ENCODE data around the gene KRT39. TPM values are rescaled to one million over a fixed set of nuclear protein-coding genes. Genes with fewer than 3 reads are reported as not detected.

Gene KRT39
- total and polyA plus RNA-seq, 2 donors (not counting 3 experiments of a cell fraction or from before 2014, with no cell fraction given) = not detected

- H3K27me3 ChIP-seq (ENCODE audit: control insufficient read depth in 2 of 2, insufficient read depth in 2 of 2, low read length in 2 of 2) = peaks cover 2 to 3% of the 10 kb centered on the region in 2 experiments
- ChIA-PET POLR2A (no interaction called here), CTCF (no interaction called here)
- H4K20me1 ChIP-seq (replicated peaks; ENCODE audit: control insufficient read depth, extremely low read depth, insufficient read depth, low read length) = no peaks in the 10 kb centered on the region
- intact Hi-C loops (cut with micrococcal nuclease) (no loop called here), dilution Hi-C loops (cut with MboI; ENCODE audit: extremely low pct_ligation_motif_present, low sequenced_read_pairs) (no loop called here)
- H3K27ac ChIP-seq (ENCODE audit: insufficient read depth, low read depth, low read length) = no peak overlapping the region
- H3K9me1 ChIP-seq (replicated peaks; ENCODE audit: control insufficient read depth, extremely low read depth, insufficient read depth, low read length) = no peaks in the 10 kb centered on the region
- no peak overlapping the region for H3K4me2 ChIP-seq (ENCODE audit: insufficient read depth, low read length)
- no peak overlapping the region for H3K9ac ChIP-seq (replicated peaks; ENCODE audit: extremely low read depth, insufficient read depth, low read length)
- TF ChIP-seq MYC (IDR thresholded peaks at IDR 0.05; ENCODE audit: low read depth, low read length) (no peak), GATA2 (IDR thresholded peaks at IDR 0.05; ENCODE audit: insufficient read depth, insufficient read length, low read depth, low read length) (no peak), JUN (IDR thresholded peaks at IDR 0.05; ENCODE audit: borderline replicate concordance, insufficient read depth, insufficient read length, low read depth) (no peak), EZH2 (IDR thresholded peaks at IDR 0.05; ENCODE audit: borderline replicate concordance, low read depth, low read length, severe bottlenecking) (no peak), POLR2A (IDR thresholded peaks at IDR 0.05; ENCODE audit: low read depth, low read length) (no peak), MAX (IDR thresholded peaks at IDR 0.05; ENCODE audit: insufficient read depth, insufficient read length) (no peak), FOS (IDR thresholded peaks at IDR 0.05; ENCODE audit: borderline replicate concordance, insufficient read depth, low read length) (no peak), POLR2AphosphoS5 (IDR thresholded peaks at IDR 0.05; ENCODE audit: insufficient read depth, low read depth, low read length) (no peak), CTCF (IDR thresholded peaks at IDR 0.05; ENCODE audit: extremely low read depth in 1 of 2, insufficient read depth in 1 of 2, low read depth in 1 of 2, low read length in 2 of 2) (no peak)
- H3K4me3 ChIP-seq (replicated peaks in 1 of 3; ENCODE audit: insufficient read depth in 1 of 3, low read depth in 1 of 3, low read length in 3 of 3) = no peak overlapping the region
- no peak overlapping the region for H2AFZ ChIP-seq (ENCODE audit: low read depth, low read length)
- H3K79me2 ChIP-seq (ENCODE audit: control insufficient read depth, insufficient read depth, low read length) = no peaks in the 10 kb centered on the region
- H3K4me1 ChIP-seq (ENCODE audit: control insufficient read depth, extremely low read depth, insufficient read depth, low read length) = no peaks in the 10 kb centered on the region
- H3K9me3 ChIP-seq (replicated peaks; ENCODE audit: control insufficient read depth, insufficient read depth, low read length) = no peaks in the 10 kb centered on the region
- no peaks in the 10 kb centered on the region for H3K36me3 ChIP-seq (ENCODE audit: control insufficient read depth in 2 of 2, extremely low read depth in 1 of 2, insufficient read depth in 2 of 2, low read length in 2 of 2)
- DNase-seq (ENCODE audit: low read depth, low spot score) = no peak
- no peak for FAIRE-seq
- BruUV-seq (replicated peaks) = no TSS peak
Observed at GRCh38 chr17:40997361-40997760, 30.6 kb upstream of the KRT39 start.

Measured in endothelial cell of umbilical vein (primary cell).